GM20431 (cell line): Measurements from ENCODE around the gene DERA.
"Not testable (repeated sequence)": the region's sequence is repeated elsewhere in the genome, so short reads cannot be mapped to it uniquely, and the experiment has no call there.

Experiments used
- in situ Hi-C: fragments of 300-500 bp; cut with MseI, MboI; formaldehyde crosslinking; loops from one replicate; pipeline ENCODE4 v1.15.0; 2020; ENCODE audit warnings: low sequenced_read_pairs; ENCODE audit not compliant: unreplicated experiment

The DERA gene

GRCh38 chr12:16056910-16057309 is 145.8 kb downstream of the DERA start:
- in situ Hi-C loops: no loop called here

DNA sequence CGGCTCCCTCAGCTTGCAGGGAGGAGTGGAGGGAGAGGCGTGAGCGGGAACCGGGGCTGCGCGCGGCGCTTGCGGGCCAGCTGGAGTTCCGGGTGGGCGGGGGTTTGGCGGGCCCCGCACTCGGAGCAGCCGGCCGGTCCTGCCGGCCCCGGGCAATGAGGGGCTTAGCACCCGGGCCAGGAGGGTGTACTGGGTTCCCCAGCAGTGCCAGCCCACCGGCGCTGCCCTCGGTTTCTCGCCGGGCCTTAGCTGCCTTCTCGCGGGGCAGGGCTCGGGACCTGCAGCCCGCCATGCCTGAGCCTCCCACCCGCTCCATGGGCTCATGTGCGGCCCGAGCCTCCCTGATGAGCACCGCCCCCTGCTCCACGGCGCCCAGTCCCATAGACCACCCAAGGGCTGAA is 146.2 kb downstream of the DERA start:
- in situ Hi-C loops: not testable (repeated sequence)

- in situ Hi-C loops: no loop called here
Observed at GRCh38 chr12:16062611-16063010, 151.5 kb downstream of the DERA start.

- in situ Hi-C loops: no loop called here
Observed at GRCh38 chr12:16063726-16064125, 152.6 kb downstream of the DERA start.

DNA sequence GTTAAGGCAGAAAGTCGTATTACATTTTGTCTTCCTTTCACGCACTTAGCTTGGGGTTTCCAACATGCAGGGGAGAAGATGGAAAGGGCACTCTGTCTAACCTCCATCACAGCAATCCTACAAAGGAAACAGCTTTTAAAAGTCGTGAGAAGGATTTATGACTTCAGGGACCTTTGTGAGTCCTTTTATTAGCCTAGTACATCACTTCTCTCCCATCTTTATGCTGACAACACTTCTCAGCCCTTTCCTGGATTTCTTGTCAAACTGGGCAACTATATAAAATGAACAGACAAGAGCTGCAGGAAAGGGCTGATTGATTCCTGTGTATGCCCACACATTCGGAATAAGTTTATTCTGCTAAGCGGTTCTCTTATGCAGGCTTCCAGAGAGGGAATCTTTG is 159.0 kb downstream of the DERA start:
- in situ Hi-C loops: no loop called here

DNA sequence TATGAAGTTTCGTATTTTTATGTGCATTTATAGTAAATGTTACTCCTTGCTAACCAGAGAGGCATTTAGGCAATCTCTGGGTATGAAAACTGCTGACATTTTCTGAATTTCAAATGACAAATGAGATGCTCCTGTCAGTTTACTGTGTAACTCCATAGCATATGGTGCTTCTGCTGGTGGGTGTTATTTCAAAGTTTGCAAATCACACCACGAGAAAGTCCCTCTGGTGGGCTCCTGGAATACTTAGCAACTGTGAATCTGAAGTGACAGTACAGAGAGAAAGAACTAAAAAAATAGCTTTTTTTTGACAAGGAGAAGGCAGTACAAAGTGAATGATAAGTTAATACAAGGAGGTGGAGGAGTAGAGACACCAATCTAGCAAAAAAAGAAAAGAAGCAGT is 161.5 kb downstream of the DERA start:
- in situ Hi-C loops: no loop called here

DNA sequence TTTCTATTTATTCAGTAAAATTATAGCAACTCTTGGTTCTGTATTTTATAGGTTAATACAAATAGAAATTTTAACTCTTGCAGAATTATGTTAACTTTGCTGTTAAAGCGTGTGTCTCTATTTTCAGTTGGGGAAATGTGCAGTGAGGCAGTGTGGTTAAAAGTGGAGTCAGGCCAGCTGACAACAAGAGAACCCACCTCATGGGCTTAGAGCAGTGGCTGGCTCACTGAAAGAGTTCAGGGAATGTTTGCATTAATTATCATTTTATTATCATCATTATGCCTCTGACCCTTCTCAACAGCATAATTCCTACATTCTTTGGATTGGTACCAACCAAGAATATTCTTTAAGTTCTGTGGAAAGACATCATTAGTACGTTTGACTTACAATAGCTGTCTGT is 163.8 kb downstream of the DERA start:
- in situ Hi-C loops: no loop called here

DNA sequence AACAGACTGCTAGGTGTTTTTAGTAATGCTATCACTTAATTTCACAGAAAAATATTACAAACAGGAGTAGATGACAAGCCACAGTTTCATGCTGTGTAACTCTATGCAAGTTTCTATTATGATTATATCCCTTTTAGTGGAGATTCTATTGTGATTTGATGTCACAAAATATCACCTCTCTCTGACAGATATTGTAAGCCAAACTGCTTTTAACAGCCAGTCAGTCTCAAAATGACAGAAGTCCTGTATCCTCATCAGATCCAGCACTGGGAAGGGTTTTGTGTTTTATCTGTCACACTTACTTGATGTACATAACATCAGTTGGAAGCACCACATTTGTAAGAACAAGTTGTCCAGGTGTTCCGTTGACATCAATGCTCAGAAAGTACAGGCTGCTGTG is 164.8 kb downstream of the DERA start:
- in situ Hi-C loops: no loop called here

DNA sequence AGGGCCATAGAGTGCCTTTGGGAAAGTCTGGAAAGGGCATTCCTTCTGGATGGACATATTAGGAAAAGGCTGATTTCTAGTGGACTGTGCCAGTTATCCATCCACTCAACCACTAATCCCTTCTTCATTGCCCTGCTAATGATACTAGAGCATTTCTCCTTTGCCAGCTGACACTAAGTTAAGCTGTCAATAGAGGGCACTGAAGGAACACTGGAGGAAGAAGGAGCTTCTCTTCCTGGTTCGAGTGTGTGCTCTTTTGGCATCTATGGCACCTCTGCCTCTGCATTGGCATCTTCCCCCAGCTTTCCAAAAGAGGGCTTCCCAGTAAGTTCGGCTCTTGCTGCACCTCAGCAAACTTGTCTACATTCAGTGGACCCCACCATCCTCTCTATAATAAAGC is 165.4 kb downstream of the DERA start:
- in situ Hi-C loops: no loop called here

GRCh38 chr12:16076970-16077522 is 165.9 kb downstream of the DERA start:
- in situ Hi-C loops: no loop called here

- in situ Hi-C loops: no loop called here
Observed at GRCh38 chr12:16086462-16086861, 175.3 kb downstream of the DERA start.

DNA sequence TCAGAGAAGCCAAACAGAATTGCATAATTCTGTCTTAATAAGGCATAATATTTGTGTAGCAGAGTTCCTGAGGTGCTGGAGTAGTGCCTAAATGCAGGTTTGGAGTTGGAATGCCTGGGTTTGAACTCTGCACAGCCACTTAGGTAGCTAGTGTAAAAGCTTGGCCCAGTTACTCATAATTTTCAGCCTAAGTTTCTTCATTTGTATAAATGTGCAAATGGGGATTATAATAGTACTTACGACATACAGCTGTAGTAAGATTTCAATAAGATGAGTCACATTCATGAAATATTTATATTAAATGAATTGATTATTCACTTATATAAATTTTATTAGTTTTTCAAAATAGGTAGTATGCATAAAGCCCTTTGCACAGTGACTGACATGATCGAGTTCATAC is 175.8 kb downstream of the DERA start:
- in situ Hi-C loops: no loop called here
